ENCODE measurements around the gene PDE7B.
A peak's percentile ranks its signal among the peaks of the same experiment; 100 is the strongest.

PDE7B gene

DNA sequence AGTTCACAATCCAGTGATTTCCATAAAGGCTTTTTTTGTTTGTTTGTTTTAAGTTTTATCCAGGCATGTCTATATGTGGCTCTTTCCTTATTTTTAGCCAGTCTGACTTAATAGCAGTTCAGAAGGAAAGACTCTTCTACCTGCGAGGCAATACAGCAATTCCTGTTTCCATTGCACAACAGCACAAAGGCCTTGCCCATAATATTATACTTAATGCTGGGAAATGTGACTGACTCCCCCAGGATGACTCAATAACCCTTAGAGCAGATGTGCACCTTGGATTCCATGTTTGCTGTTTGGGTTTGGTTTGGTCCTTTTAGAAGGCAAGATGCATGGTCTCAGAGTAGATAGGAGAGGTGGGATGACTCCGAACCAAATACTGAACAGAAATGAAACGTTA lies 214.5 kb downstream of the PDE7B start:
- H3K27me3 ChIP-seq (ENCODE audit: insufficient read depth, low read length, poor library complexity): no peaks in the 10 kb centered on the region
- no peaks in the 10 kb centered on the region for H3K79me2 ChIP-seq (ENCODE audit: control insufficient read depth, insufficient read depth, low read length)
- H3K4me3 ChIP-seq (ENCODE audit: low read length): no peak overlapping the region
- peak overlapping the region; percentile 16 for H3K4ac ChIP-seq (ENCODE audit: low read depth, low read length)
- H3K56ac ChIP-seq (ENCODE audit: low read length): no peak overlapping the region
- DNase-seq: no peak
- no peak overlapping the region for H4K8ac ChIP-seq (ENCODE audit: low read depth, low read length)
- peak overlapping the region; percentile 45 for H2BK120ac ChIP-seq (ENCODE audit: low read depth, low read length)
- H2BK5ac ChIP-seq (ENCODE audit: low read length): no peak overlapping the region
- H2BK15ac ChIP-seq (replicated peaks; ENCODE audit: low read depth): no peak overlapping the region
- no peak overlapping the region for H4K5ac ChIP-seq (ENCODE audit: low read length)
- no peak overlapping the region for H2AK5ac ChIP-seq (ENCODE audit: low read length)
- no peak overlapping the region for H3K23ac ChIP-seq (ENCODE audit: low read length)
- H3K9ac ChIP-seq (ENCODE audit: low read length): no peak overlapping the region
- H3K18ac ChIP-seq (ENCODE audit: low read length): peak overlapping the region; percentile 80
- H3K27ac ChIP-seq (ENCODE audit: low read depth, low read length): no peak overlapping the region
- WGBS (ENCODE audit: extremely low coverage, insufficient coverage, low lambda C conversion rate): no CpG with 5 or more reads among the region's 3 CpGs
- no peaks in the 10 kb centered on the region for H3K36me3 ChIP-seq (ENCODE audit: control insufficient read depth, insufficient read depth, low read length)
- no peak overlapping the region for H3K4me2 ChIP-seq (ENCODE audit: low read length)
- H3K79me1 ChIP-seq (ENCODE audit: low read length): no peaks in the 10 kb centered on the region
- peaks cover 2% of the 10 kb centered on the region for H3K4me1 ChIP-seq (ENCODE audit: control insufficient read depth, low read depth, low read length)

DNA sequence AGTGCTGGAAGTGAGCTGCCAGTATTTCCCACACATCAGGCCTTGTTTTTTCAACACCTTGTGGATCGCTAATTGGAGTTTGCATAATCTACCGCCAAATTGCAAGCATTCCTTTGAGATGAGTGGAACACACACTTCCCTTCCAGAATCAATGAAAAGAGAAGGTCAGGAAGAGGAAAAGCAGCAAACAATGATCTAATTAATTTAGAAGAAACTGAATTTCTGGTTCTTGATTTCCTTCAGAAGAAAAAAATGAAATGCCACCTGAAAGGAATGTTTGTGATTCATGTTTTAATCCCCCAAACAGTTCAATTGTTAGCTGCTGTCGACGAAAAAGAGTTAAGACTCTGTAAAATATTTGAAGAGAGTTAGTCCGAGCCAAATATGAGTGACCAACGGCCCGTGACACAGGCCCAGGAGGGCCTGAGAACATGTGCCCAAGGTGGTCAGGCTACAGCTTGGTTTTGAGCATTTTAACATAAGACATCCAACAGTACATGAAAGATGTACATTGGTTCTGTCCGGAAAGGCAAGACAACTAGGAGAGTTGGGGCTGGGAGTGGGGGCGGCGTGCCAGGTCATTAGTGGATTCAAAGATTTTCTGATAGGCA lies 216.3 kb downstream of the PDE7B start:
- Histone ChIP-seq H2AK5ac (ENCODE audit: low read length) (no peak overlapping the region), H3K79me2 (ENCODE audit: control insufficient read depth, insufficient read depth, low read length) (no peaks in the 10 kb centered on the region), H3K4me1 (ENCODE audit: control insufficient read depth, low read depth, low read length) (peaks cover 2% of the 10 kb centered on the region), H3K56ac (ENCODE audit: low read length) (peak overlapping the region; percentile 66), H3K4me2 (ENCODE audit: low read length) (no peak overlapping the region), H4K5ac (ENCODE audit: low read length) (no peak overlapping the region), H2BK15ac (replicated peaks; ENCODE audit: low read depth) (no peak overlapping the region), H3K9ac (ENCODE audit: low read length) (no peak overlapping the region), H3K4ac (ENCODE audit: low read depth, low read length) (peak overlapping the region; percentile 91), H3K18ac (ENCODE audit: low read length) (peak overlapping the region; percentile 98), H3K27ac (ENCODE audit: low read depth, low read length) (peak overlapping the region; percentile 86), H3K4me3 (ENCODE audit: low read length) (no peak overlapping the region), H2BK120ac (ENCODE audit: low read depth, low read length) (peak overlapping the region; percentile 89), H3K79me1 (ENCODE audit: low read length) (no peaks in the 10 kb centered on the region), H3K23ac (ENCODE audit: low read length) (no peak overlapping the region), H3K36me3 (ENCODE audit: control insufficient read depth, insufficient read depth, low read length) (no peaks in the 10 kb centered on the region), H3K27me3 (ENCODE audit: insufficient read depth, low read length, poor library complexity) (no peaks in the 10 kb centered on the region), H4K8ac (ENCODE audit: low read depth, low read length) (no peak overlapping the region), H2BK5ac (ENCODE audit: low read length) (peak overlapping the region; percentile 95)
- peak; percentile 99 for DNase-seq
- whole genome bisulfite sequencing (ENCODE audit: extremely low coverage, insufficient coverage, low lambda C conversion rate): no CpG with 5 or more reads among the region's 10 CpGs

DNA sequence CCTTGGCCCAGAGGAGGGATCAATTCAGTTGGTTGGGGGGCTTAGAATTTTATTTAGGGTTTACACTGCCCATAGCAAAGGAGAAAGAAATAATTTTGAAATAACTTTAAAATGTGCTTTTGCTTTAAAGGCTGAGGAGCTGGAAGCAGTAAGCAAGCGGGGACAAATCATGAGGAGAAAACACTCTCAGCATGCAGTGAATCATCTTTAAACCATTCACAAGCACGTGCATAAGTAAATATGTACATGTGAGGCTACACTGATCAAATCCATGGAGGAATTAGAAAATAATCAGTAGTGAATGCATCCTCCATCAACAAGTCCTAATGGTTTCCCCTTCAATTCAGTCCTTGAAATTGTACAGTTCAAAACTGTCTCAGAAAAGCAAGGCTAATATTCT lies 217.6 kb downstream of the PDE7B start:
- Histone ChIP-seq H2BK120ac (ENCODE audit: low read depth, low read length) (peak overlapping the region; percentile 23), H3K18ac (ENCODE audit: low read length) (peak overlapping the region; percentile 94), H3K9ac (ENCODE audit: low read length) (no peak overlapping the region), H2BK15ac (replicated peaks; ENCODE audit: low read depth) (no peak overlapping the region), H2AK5ac (ENCODE audit: low read length) (no peak overlapping the region), H3K36me3 (ENCODE audit: control insufficient read depth, insufficient read depth, low read length) (no peaks in the 10 kb centered on the region), H3K4me3 (ENCODE audit: low read length) (no peak overlapping the region), H3K4me1 (ENCODE audit: control insufficient read depth, low read depth, low read length) (peaks cover 2% of the 10 kb centered on the region), H4K8ac (ENCODE audit: low read depth, low read length) (no peak overlapping the region), H3K23ac (ENCODE audit: low read length) (no peak overlapping the region), H3K56ac (ENCODE audit: low read length) (no peak overlapping the region), H3K27me3 (ENCODE audit: insufficient read depth, low read length, poor library complexity) (no peaks in the 10 kb centered on the region), H3K79me1 (ENCODE audit: low read length) (no peaks in the 10 kb centered on the region), H3K79me2 (ENCODE audit: control insufficient read depth, insufficient read depth, low read length) (no peaks in the 10 kb centered on the region), H3K4me2 (ENCODE audit: low read length) (no peak overlapping the region), H3K27ac (ENCODE audit: low read depth, low read length) (peak overlapping the region; percentile 2), H3K4ac (ENCODE audit: low read depth, low read length) (no peak overlapping the region), H2BK5ac (ENCODE audit: low read length) (no peak overlapping the region), H4K5ac (ENCODE audit: low read length) (no peak overlapping the region)
- no CpG with 5 or more reads among the region's 2 CpGs for WGBS (ENCODE audit: extremely low coverage, insufficient coverage, low lambda C conversion rate)
- peak; percentile 42 for DNase-seq

DNA sequence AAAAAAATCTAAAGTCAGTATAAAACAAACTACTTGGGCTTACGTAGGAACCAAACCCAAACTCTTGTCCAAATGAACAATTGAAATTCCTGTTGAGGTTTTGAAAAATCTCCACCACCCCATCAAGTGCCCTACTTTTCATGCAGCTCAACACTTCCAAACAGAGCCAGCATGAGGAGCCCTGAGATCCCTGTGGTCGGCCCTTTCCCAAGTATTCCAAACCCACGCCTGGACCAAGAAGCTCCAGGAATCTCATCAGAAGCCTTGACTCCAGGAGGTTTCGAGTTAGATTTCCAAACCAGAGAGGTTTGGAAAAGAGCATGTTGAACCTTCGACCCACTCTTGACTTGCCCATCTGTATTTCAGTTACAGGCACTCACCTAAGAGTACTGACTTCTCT lies 219.3 kb downstream of the PDE7B start:
- no peaks in the 10 kb centered on the region for H3K36me3 ChIP-seq (ENCODE audit: control insufficient read depth, insufficient read depth, low read length)
- H3K79me1 ChIP-seq (ENCODE audit: low read length): no peaks in the 10 kb centered on the region
- H3K79me2 ChIP-seq (ENCODE audit: control insufficient read depth, insufficient read depth, low read length): no peaks in the 10 kb centered on the region
- H3K23ac ChIP-seq (ENCODE audit: low read length): no peak overlapping the region
- H2BK120ac ChIP-seq (ENCODE audit: low read depth, low read length): no peak overlapping the region
- no CpG with 5 or more reads among the region's 5 CpGs for WGBS (ENCODE audit: extremely low coverage, insufficient coverage, low lambda C conversion rate)
- no peak overlapping the region for H3K4me3 ChIP-seq (ENCODE audit: low read length)
- H3K4me2 ChIP-seq (ENCODE audit: low read length): no peak overlapping the region
- H2BK15ac ChIP-seq (replicated peaks; ENCODE audit: low read depth): no peak overlapping the region
- no peak overlapping the region for H2AK5ac ChIP-seq (ENCODE audit: low read length)
- no peak overlapping the region for H3K4ac ChIP-seq (ENCODE audit: low read depth, low read length)
- H3K4me1 ChIP-seq (ENCODE audit: control insufficient read depth, low read depth, low read length): peaks cover 2% of the 10 kb centered on the region
- no peak overlapping the region for H3K27ac ChIP-seq (ENCODE audit: low read depth, low read length)
- H3K18ac ChIP-seq (ENCODE audit: low read length): no peak overlapping the region
- no peak overlapping the region for H4K5ac ChIP-seq (ENCODE audit: low read length)
- no peak overlapping the region for H2BK5ac ChIP-seq (ENCODE audit: low read length)
- H3K27me3 ChIP-seq (ENCODE audit: insufficient read depth, low read length, poor library complexity): no peaks in the 10 kb centered on the region
- H3K56ac ChIP-seq (ENCODE audit: low read length): no peak overlapping the region
- no peak overlapping the region for H3K9ac ChIP-seq (ENCODE audit: low read length)
- H4K8ac ChIP-seq (ENCODE audit: low read depth, low read length): no peak overlapping the region
- DNase-seq: peak; percentile 42

DNA sequence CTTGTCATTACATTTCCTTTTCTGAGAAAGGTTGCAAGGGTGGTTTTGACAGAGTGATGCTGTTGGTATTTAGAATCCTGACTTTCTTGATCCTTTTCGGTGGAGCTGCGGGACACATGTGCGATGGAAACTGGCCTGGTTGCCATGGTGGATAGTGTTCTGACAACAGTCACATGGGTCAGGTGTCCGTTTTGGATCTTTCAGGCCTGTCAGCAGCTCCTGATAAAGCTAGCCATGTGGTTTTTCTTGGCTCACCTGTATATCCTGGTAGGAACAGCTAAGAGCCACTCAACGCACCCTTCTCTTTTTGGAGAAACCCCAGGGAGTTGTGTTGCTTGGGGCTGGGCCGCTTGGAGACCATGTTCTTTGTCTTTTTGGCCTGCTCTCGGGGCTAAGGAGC lies 221.2 kb downstream of the PDE7B start:
- no peak overlapping the region for H3K4me2 ChIP-seq (ENCODE audit: low read length)
- H3K27ac ChIP-seq (ENCODE audit: low read depth, low read length): no peak overlapping the region
- H2AK5ac ChIP-seq (ENCODE audit: low read length): no peak overlapping the region
- no CpG with 5 or more reads among the region's 7 CpGs for WGBS (ENCODE audit: extremely low coverage, insufficient coverage, low lambda C conversion rate)
- H4K8ac ChIP-seq (ENCODE audit: low read depth, low read length): no peak overlapping the region
- no peaks in the 10 kb centered on the region for H3K79me1 ChIP-seq (ENCODE audit: low read length)
- H2BK120ac ChIP-seq (ENCODE audit: low read depth, low read length): no peak overlapping the region
- H4K5ac ChIP-seq (ENCODE audit: low read length): no peak overlapping the region
- no peak for DNase-seq
- no peak overlapping the region for H3K18ac ChIP-seq (ENCODE audit: low read length)
- no peak overlapping the region for H3K56ac ChIP-seq (ENCODE audit: low read length)
- peaks cover 2% of the 10 kb centered on the region for H3K4me1 ChIP-seq (ENCODE audit: control insufficient read depth, low read depth, low read length)
- H2BK5ac ChIP-seq (ENCODE audit: low read length): no peak overlapping the region
- H3K9ac ChIP-seq (ENCODE audit: low read length): no peak overlapping the region
- H3K4ac ChIP-seq (ENCODE audit: low read depth, low read length): no peak overlapping the region
- H3K79me2 ChIP-seq (ENCODE audit: control insufficient read depth, insufficient read depth, low read length): no peaks in the 10 kb centered on the region
- H2BK15ac ChIP-seq (replicated peaks; ENCODE audit: low read depth): no peak overlapping the region
- no peaks in the 10 kb centered on the region for H3K27me3 ChIP-seq (ENCODE audit: insufficient read depth, low read length, poor library complexity)
- H3K36me3 ChIP-seq (ENCODE audit: control insufficient read depth, insufficient read depth, low read length): no peaks in the 10 kb centered on the region
- H3K4me3 ChIP-seq (ENCODE audit: low read length): no peak overlapping the region
- no peak overlapping the region for H3K23ac ChIP-seq (ENCODE audit: low read length)

DNA sequence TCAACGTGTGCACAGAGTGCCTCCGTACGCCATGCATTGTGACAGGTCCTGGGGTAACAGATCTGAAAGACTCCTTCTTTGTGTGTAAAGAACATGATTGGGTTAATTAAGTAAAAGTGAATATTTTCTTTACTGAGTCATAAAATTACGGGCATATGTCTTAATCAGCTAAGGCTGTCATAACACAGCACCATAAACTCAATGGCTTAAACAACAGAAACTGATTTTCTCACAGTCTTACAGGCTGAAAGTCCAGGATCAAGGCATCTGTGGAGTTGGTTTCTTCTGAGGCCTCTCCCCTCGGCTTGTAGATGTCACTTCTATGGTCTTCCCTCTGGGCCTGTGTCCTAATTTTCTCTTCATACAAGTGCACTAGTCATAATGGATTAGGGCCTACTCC lies 221.7 kb downstream of the PDE7B start:
- Histone ChIP-seq H3K79me1 (ENCODE audit: low read length) (no peaks in the 10 kb centered on the region), H3K4me2 (ENCODE audit: low read length) (no peak overlapping the region), H3K4ac (ENCODE audit: low read depth, low read length) (no peak overlapping the region), H2BK15ac (replicated peaks; ENCODE audit: low read depth) (no peak overlapping the region), H3K27ac (ENCODE audit: low read depth, low read length) (no peak overlapping the region), H3K23ac (ENCODE audit: low read length) (no peak overlapping the region), H3K4me1 (ENCODE audit: control insufficient read depth, low read depth, low read length) (no peaks in the 10 kb centered on the region), H2BK120ac (ENCODE audit: low read depth, low read length) (no peak overlapping the region), H3K4me3 (ENCODE audit: low read length) (no peak overlapping the region), H3K79me2 (ENCODE audit: control insufficient read depth, insufficient read depth, low read length) (no peaks in the 10 kb centered on the region), H4K5ac (ENCODE audit: low read length) (no peak overlapping the region), H4K8ac (ENCODE audit: low read depth, low read length) (no peak overlapping the region), H3K18ac (ENCODE audit: low read length) (no peak overlapping the region), H2AK5ac (ENCODE audit: low read length) (no peak overlapping the region), H3K27me3 (ENCODE audit: insufficient read depth, low read length, poor library complexity) (no peaks in the 10 kb centered on the region), H2BK5ac (ENCODE audit: low read length) (no peak overlapping the region), H3K36me3 (ENCODE audit: control insufficient read depth, insufficient read depth, low read length) (no peaks in the 10 kb centered on the region), H3K9ac (ENCODE audit: low read length) (no peak overlapping the region), H3K56ac (ENCODE audit: low read length) (no peak overlapping the region)
- no CpG with 5 or more reads among the region's 5 CpGs for WGBS (ENCODE audit: extremely low coverage, insufficient coverage, low lambda C conversion rate)
- no peak for DNase-seq
